K562 (cell line): ENCODE results near the gene BRME1. TPM values are rescaled to one million over a fixed set of nuclear protein-coding genes. Genes with fewer than 3 reads are reported as not detected.

ENCODE experiments used
- ATAC-seq: fragments of 200-7000 bp; cut with Tn5 transposase; 3 replicates; pipeline ENCODE4 v1.9.1; 2020; ENCODE audit warnings: moderate library complexity
- BruUV-seq: library from RNA; stranded (reverse); fragments of 400-500 nt; replicated peaks from 2 replicates; lab custom pipeline; 2021; lab: Mats Ljungman, UMichigan
- CTCF ChIA-PET: fragments of 300-600 bp; formaldehyde crosslinking; extraction: SDS; loops from one replicate; lab custom pipeline; 2021; ENCODE audit warnings: low intra/inter-chr PET ratio; lab: Yijun Ruan, JAX
- POLR2A ChIA-PET: fragments of 300-600, 350-650 bp; sonication (Branson Sonifier 250); formaldehyde crosslinking; extraction: SDS; loops from one replicate; lab custom pipeline; 2021; ENCODE audit warnings: antibody characterized with exemption, inconsistent platforms; lab: Yijun Ruan, JAX
- DNase-seq, 4 experiments: peaks; one replicate each; pipeline versions ENCODE4 v3.0.0 to v3.0.0-alpha.2; 2011 to 2018; ENCODE audit warnings: low spot score in 3 of 4, mixed read lengths in 3 of 4; ENCODE audit errors: extremely low read depth in 1 of 4
- FAIRE-seq: peaks from 2 replicates; lab custom pipeline; 2011; peaks lifted over from hg19 to GRCh38; lab: Jason Lieb, UNC
- H2AFZ ChIP-seq: 2 replicates; pipeline ENCODE4 v1.6.0; 2011; ENCODE audit warnings: low read depth, low read length, control low read depth, inconsistent platforms
- H3K27ac ChIP-seq: fragments of 200-600 bp; 3 replicates; pipeline ENCODE4 v1.8.0; 2011; ENCODE audit warnings: low read depth, mild to moderate bottlenecking, control low read depth, inconsistent platforms, low read length, moderate library complexity, mixed read lengths; ENCODE audit errors: extremely low read depth
- H3K27me3 ChIP-seq, 2 experiments: fragments of 300-600 bp in 1 of 2; 2 replicates in 1 of 2; 3 replicates in 1 of 2; pipeline versions ENCODE4 v1.6.0 to v1.8.0; 2011; ENCODE audit warnings: inconsistent platforms in 2 of 2, low read length in 2 of 2, mild to moderate bottlenecking in 1 of 2, mixed read lengths in 1 of 2, moderate library complexity in 1 of 2; ENCODE audit not compliant: control insufficient read depth in 2 of 2, insufficient read depth in 2 of 2
- H3K36me3 ChIP-seq: fragments of 300-600 bp; 3 replicates; pipeline ENCODE4 v1.8.0; 2011; ENCODE audit warnings: mild to moderate bottlenecking, low read length, inconsistent platforms; ENCODE audit not compliant: control insufficient read depth, insufficient read depth
- H3K4me1 ChIP-seq, 2 experiments: fragments of 200-600 bp in 1 of 2; replicated peaks in 1 of 2; 2 replicates in 1 of 2; 3 replicates in 1 of 2; pipeline versions ENCODE4 v1.5.1 to v1.8.0; 2011; ENCODE audit warnings: inconsistent platforms in 2 of 2, low read length in 2 of 2, mild to moderate bottlenecking in 1 of 2, mixed read lengths in 1 of 2, moderate library complexity in 1 of 2; ENCODE audit not compliant: control insufficient read depth in 2 of 2, insufficient read depth in 2 of 2
- H3K4me2 ChIP-seq: 2 replicates; pipeline ENCODE4 v1.6.1; 2011; ENCODE audit warnings: low read length, control low read depth, inconsistent platforms, mixed read lengths; ENCODE audit not compliant: insufficient read depth
- H3K4me3 ChIP-seq: fragments of 200-600 bp; sonication (generic), shearing (Covaris generic); 2 replicates; pipeline ENCODE4 v1.5.1; 2016; ENCODE audit warnings: control low read depth, inconsistent platforms
- H3K79me2 ChIP-seq: fragments of 200-600 bp; 3 replicates; pipeline ENCODE4 v1.8.0; 2011; ENCODE audit warnings: low read length, inconsistent platforms; ENCODE audit not compliant: control insufficient read depth, insufficient read depth
- H3K9ac ChIP-seq, 2 experiments: 2 replicates each; pipeline versions ENCODE4 v1.6.0 to v1.6.1; 2011; ENCODE audit warnings: low read depth in 2 of 2, low read length in 2 of 2, control low read depth in 1 of 2, inconsistent platforms in 1 of 2, mild to moderate bottlenecking in 1 of 2, mixed read lengths in 1 of 2; ENCODE audit not compliant: insufficient read depth in 1 of 2
- H3K9me1 ChIP-seq: one replicate; pipeline ENCODE4 v1.6.0; 2011; ENCODE audit warnings: inconsistent platforms, mild to moderate bottlenecking, low read length, moderate library complexity; ENCODE audit not compliant: control insufficient read depth, insufficient read depth
- H3K9me3 ChIP-seq: replicated peaks from 2 replicates; pipeline ENCODE4 v1.5.1; 2011; ENCODE audit warnings: low read depth, low read length, inconsistent platforms; ENCODE audit not compliant: control insufficient read depth, insufficient read depth
- H4K20me1 ChIP-seq: replicated peaks from 2 replicates; pipeline ENCODE4 v1.6.1; 2011; ENCODE audit warnings: low read length, inconsistent platforms, mixed read lengths; ENCODE audit not compliant: control insufficient read depth, insufficient read depth
- EGR1 ChIP-seq: fragments of 450-650 bp; conservative IDR thresholded peaks from 2 replicates; pipeline ENCODE4 v1.6.1; 2017; ENCODE audit warnings: mild to moderate bottlenecking
- THRB ChIP-seq: fragments of 450-650 bp; formaldehyde crosslinking; conservative IDR thresholded peaks from 2 replicates; pipeline ENCODE4 v1.4.0; 2022; ENCODE audit warnings: mild to moderate bottlenecking, missing genetic modification characterization
- ZNF740 ChIP-seq, 3 experiments: fragments of 200-800 bp in 1 of 3; sonication (Bioruptor generic) in 1 of 3; sonication (generic) in 1 of 3; formaldehyde crosslinking in 1 of 3; IDR thresholded peaks; 2 replicates each; pipeline versions ENCODE4 v1.6.1 to v1.8.0; 2016 to 2022; ENCODE audit warnings: mild to moderate bottlenecking in 2 of 3, missing compliant biosample characterization in 2 of 3, missing genetic modification characterization in 2 of 3, missing genetic modification reagents in 1 of 3
- WGBS: fragments of 100-300 bp; shearing (Covaris generic); methylation state at CpG from one replicate; pipeline ENCODE4 v1.1.6; 2016; ENCODE audit warnings: low coverage, mixed read lengths; ENCODE audit not compliant: insufficient coverage; ENCODE audit errors: missing lambda C conversion rate; 5-methylcytosine and 5-hydroxymethylcytosine counted together
- in situ Hi-C: fragments of 300-500 bp; cut with MboI; formaldehyde crosslinking; loops from 4 replicates; pipeline ENCODE4 v1.15.0; 2018; ENCODE audit warnings: inconsistent platforms, mixed read lengths
- intact Hi-C: fragments of 100-400 bp; cut with micrococcal nuclease; formaldehyde crosslinking; loops from 2 replicates; pipeline ENCODE4 v1.14.2; 2022
- polyA plus RNA-seq, 8 experiments: library from polyadenylated mRNA; depleted of rRNA in 4 of 8; stranded (reverse) in 5 of 8; unstranded in 3 of 8; fragments of >200 nt; fragmentation: Nextera tagmentation in 2 of 8; fragmentation: Illumina TruSeq in 1 of 8; extraction: Ambion mirVana in 2 of 8; extraction: Trizol in 1 of 8; gene quantifications; 2 replicates each; pipeline versions ENCODE4 v1.2.1 to v1.2.3, GENCODE V29; 2011 to 2014; ENCODE audit warnings: inconsistent platforms in 1 of 8, missing spikeins in 1 of 8
- total RNA-seq, 7 experiments: library from RNA; depleted of rRNA in 6 of 7; stranded (reverse); fragments of >200 nt in 6 of 7; fragmentation: Illumina TruSeq in 2 of 7; extraction: Trizol in 2 of 7; gene quantifications; 2 replicates each; pipeline versions ENCODE4 v1.2.1 to v1.2.3, GENCODE V29; 2011 to 2021; ENCODE audit warnings: low replicate concordance in 1 of 7

Gene BRME1
- total and polyA plus RNA-seq, 9 of the 15 experiments (the other 6 are each of a cell fraction or from before 2014, with no cell fraction given) = 0.75 to 6.1 (median 3.6) TPM

DNA sequence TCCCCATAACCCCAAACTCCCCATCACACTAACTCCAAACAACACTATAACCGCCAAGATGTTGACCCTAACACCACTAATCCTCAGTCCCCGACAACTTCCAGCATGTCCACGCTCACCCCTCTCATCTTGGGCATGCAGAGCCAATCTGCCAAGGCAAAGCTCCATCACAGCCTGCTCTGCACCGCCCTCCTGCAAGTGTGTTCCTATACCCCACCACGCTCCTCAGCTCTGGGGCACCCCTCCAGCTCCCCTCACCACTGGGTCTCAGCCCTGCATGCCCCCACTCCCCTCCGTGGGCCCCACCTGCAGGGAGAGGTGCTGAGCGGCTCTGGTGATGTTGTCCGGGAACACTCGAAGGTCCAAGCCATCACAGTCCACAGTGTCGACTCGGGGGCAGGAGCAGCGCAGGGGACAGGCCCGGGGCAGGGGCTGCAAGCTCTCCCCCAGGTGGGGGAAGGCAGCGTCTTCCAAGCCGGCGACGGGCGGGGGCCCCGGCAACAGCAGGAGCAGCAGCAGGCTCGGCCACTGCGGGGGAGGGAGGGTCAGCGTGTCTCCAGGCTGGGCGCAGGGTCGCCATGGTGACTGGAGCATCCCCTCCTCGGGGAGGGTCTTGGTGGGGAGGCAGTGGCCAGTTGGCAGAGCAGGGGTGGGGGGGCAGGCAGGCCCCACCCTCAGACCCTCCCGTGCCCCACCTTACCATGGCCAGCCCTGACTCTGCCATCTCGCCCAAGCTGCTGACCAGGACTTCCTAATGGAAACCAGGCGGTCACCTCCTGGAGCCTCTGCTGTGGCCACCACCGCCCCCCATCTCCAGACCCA lies 31.8 kb upstream of the BRME1 start:
- intact Hi-C loops = no loop called here
- Histone ChIP-seq H3K36me3 (no peaks in the 10 kb centered on the region), H3K9me1 (no peaks in the 10 kb centered on the region), H3K27ac (no peak overlapping the region), H3K4me1 (peaks cover 0 to 42% of the 10 kb centered on the region in 2 experiments; a peak in 4 of 5 replicates), H4K20me1 (0 out of 2 replicates have a peak, but pooled peaks cover 4% of the 10 kb centered on the region)
- WGBS = 4% methylated on average over 18 of the region's 29 CpGs
- FAIRE-seq (no peak), DNase-seq (peak in 1 of 4 experiments; percentile 37)
- BruUV-seq = no TSS peak
- TF ChIP-seq THRB (CRISPR knock-in tag) (no peak), ZNF740 (CRISPR knock-in tag; IDR thresholded peaks at IDR 0.05) (peak; percentile 42; the same call in 1 of the 2 replicates), ZNF740 (tag; IDR thresholded peaks at IDR 0.05) (no peak), EGR1 (0 out of 2 replicates have a peak, but pooled peaks have one; percentile 21)
- TF ChIP-seq, all 486 proteins: peak for 2
- ChIA-PET CTCF (no interaction called here), POLR2A (no interaction called here)
- H3K9ac ChIP-seq = no peak overlapping the region; a peak in 1 of 4 replicates
- H2AFZ ChIP-seq = no peak overlapping the region
- no peak overlapping the region for H3K4me3 ChIP-seq
- H3K79me2 ChIP-seq = no peaks in the 10 kb centered on the region
- 0 out of 3 replicates have a peak, but pooled peaks have one; percentile 9 for ATAC-seq
- H3K27me3 ChIP-seq = peaks cover 0 to 3% of the 10 kb centered on the region in 2 experiments; a peak in 2 of 5 replicates
- in situ Hi-C loops = no loop called here
- H3K9me3 ChIP-seq = peaks cover 7% of the 10 kb centered on the region; the same call in 1 of the 2 replicates
- no peak overlapping the region for H3K4me2 ChIP-seq
